Esophagus muscularis mucosa (tissue), 3 donors: ENCODE data around the gene TTC34.

Experiments
- EP300 ChIP-seq: sonication (generic); formaldehyde crosslinking; IDR thresholded peaks from one replicate; pipeline ENCODE4 v1.6.1; 2017; ENCODE audit warnings: antibody characterized with exemption
- TF ChIP-seq, protein P1 (sequence below), 3 experiments: fragments of 200-600 bp in 2 of 3; fragments of 450-650 bp in 1 of 3; sonication (generic) in 2 of 3; IDR thresholded peaks; one replicate each; pipeline ENCODE4 v1.5.1; 2017 to 2019; ENCODE audit warnings: antibody characterized with exemption in 3 of 3, mild to moderate bottlenecking in 2 of 3, moderate library complexity in 1 of 3

DNA sequence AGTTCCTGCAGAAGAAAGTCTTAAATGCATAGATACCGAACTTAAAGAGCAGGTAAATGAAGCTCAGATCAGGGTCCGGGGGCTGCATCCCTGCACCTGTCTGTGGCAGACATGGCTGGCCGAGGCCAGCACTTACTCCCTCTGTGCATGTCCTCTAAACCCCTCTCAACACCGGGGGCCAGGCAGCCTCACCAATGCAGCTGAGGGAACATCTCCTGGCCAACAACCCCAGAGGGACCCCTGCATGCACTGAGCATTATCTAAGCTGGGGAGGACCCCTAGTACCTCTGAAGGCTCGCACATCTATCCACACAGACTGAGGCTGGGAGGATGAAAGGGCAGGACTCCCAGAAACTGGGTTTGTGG is 18.4 kb downstream of the TTC34 start:
- TF ChIP-seq, protein P1, sequence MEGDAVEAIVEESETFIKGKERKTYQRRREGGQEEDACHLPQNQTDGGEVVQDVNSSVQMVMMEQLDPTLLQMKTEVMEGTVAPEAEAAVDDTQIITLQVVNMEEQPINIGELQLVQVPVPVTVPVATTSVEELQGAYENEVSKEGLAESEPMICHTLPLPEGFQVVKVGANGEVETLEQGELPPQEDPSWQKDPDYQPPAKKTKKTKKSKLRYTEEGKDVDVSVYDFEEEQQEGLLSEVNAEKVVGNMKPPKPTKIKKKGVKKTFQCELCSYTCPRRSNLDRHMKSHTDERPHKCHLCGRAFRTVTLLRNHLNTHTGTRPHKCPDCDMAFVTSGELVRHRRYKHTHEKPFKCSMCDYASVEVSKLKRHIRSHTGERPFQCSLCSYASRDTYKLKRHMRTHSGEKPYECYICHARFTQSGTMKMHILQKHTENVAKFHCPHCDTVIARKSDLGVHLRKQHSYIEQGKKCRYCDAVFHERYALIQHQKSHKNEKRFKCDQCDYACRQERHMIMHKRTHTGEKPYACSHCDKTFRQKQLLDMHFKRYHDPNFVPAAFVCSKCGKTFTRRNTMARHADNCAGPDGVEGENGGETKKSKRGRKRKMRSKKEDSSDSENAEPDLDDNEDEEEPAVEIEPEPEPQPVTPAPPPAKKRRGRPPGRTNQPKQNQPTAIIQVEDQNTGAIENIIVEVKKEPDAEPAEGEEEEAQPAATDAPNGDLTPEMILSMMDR (IDR thresholded peaks at IDR 0.05), result no peak
- no peak for TF ChIP-seq EP300
